Measurements from ENCODE around the gene BPIFB3. TPM values are rescaled to one million over a fixed set of nuclear protein-coding genes. Genes with fewer than 3 reads are reported as not detected.
"Not testable (repeated sequence)": the region's sequence is repeated elsewhere in the genome, so short reads cannot be mapped to it uniquely, and the experiment has no call there.

BPIFB3 gene
- total RNA-seq, 1 experiment from 2014 or later: not detected

GRCh38 chr20:33083544-33084340 is 30.0 kb downstream of the BPIFB3 start:
- DNase-seq (ENCODE audit: low read depth): no peak

GRCh38 chr20:33084722-33085121 is 31.0 kb downstream of the BPIFB3 start:
- no peak for DNase-seq (ENCODE audit: low read depth)

- DNase-seq (ENCODE audit: low read depth): no peak
Observed at GRCh38 chr20:33086052-33086722, 32.5 kb downstream of the BPIFB3 start.

- no peak for DNase-seq (ENCODE audit: low read depth)
Observed at GRCh38 chr20:33091147-33091546, 37.4 kb downstream of the BPIFB3 start.

- no peak for DNase-seq (ENCODE audit: low read depth)
Observed at GRCh38 chr20:33091693-33092092, 38.0 kb downstream of the BPIFB3 start.

GRCh38 chr20:33092361-33092760 is 38.7 kb downstream of the BPIFB3 start:
- DNase-seq (ENCODE audit: low read depth): peak; percentile 19

- DNase-seq (ENCODE audit: low read depth): no peak
Observed at GRCh38 chr20:33093074-33093473, 39.4 kb downstream of the BPIFB3 start.

- DNase-seq (ENCODE audit: low read depth): no peak
Observed at GRCh38 chr20:33093582-33093981, 39.9 kb downstream of the BPIFB3 start.

- DNase-seq (ENCODE audit: low read depth): no peak
Observed at GRCh38 chr20:33095249-33095648, 41.5 kb downstream of the BPIFB3 start.

GRCh38 chr20:33095902-33096584 is 42.3 kb downstream of the BPIFB3 start:
- DNase-seq (ENCODE audit: low read depth): peak; percentile 70

GRCh38 chr20:33097001-33097400 is 43.3 kb downstream of the BPIFB3 start:
- no peak for DNase-seq (ENCODE audit: low read depth)

- DNase-seq (ENCODE audit: low read depth): peak; percentile 23
Observed at GRCh38 chr20:33099843-33100538, 46.3 kb downstream of the BPIFB3 start.

GRCh38 chr20:33103556-33103955 is 49.9 kb downstream of the BPIFB3 start:
- DNase-seq (ENCODE audit: low read depth): no peak

- DNase-seq (ENCODE audit: low read depth): no peak
Observed at GRCh38 chr20:33104336-33104735, 50.6 kb downstream of the BPIFB3 start.

- DNase-seq (ENCODE audit: low read depth): no peak
Observed at GRCh38 chr20:33105316-33105924, 51.7 kb downstream of the BPIFB3 start.

GRCh38 chr20:33106058-33106620 is 52.4 kb downstream of the BPIFB3 start:
- not testable (repeated sequence) for DNase-seq (ENCODE audit: low read depth)

GRCh38 chr20:33108661-33109060 is 55.0 kb downstream of the BPIFB3 start:
- no peak for DNase-seq (ENCODE audit: low read depth)

GRCh38 chr20:33110147-33110825 is 56.6 kb downstream of the BPIFB3 start:
- DNase-seq (ENCODE audit: low read depth): peak; percentile 15

- no peak for DNase-seq (ENCODE audit: low read depth)
Observed at GRCh38 chr20:33111306-33111705, 57.6 kb downstream of the BPIFB3 start.

- DNase-seq (ENCODE audit: low read depth): no peak
Observed at GRCh38 chr20:33112547-33113386, 59.1 kb downstream of the BPIFB3 start.

All from Daoy (cell line).